Heart left ventricle (tissue), 16 donors: ENCODE results near the gene CMKLR1. TPM values are rescaled to one million over a fixed set of nuclear protein-coding genes. Genes with fewer than 3 reads are reported as not detected.

Source experiments
- ATAC-seq, 4 donors: fragments of 200-7000 bp; cut with Tn5 transposase; one replicate each; pipeline ENCODE4 v1.9.1; 2020 to 2022; ENCODE audit warnings: moderate library complexity in 4 of 4, mild to moderate bottlenecking in 3 of 4, moderate number of reproducible peaks in 1 of 4
- DNase-seq, 5 donors: peaks; one replicate each; pipeline ENCODE4 v3.0.0-alpha.2; 2020
- H3K27ac ChIP-seq, 12 donors: fragments of 200-600 bp; sonication (generic) in 4 of 12; one replicate each; pipeline versions ENCODE4 v1.5.0 to v1.8.0; 2016 to 2022; ENCODE audit warnings: mild to moderate bottlenecking in 2 of 12
- H3K27me3 ChIP-seq, 9 donors: fragments of 200-600 bp; sonication (generic) in 2 of 9; one replicate each; pipeline versions ENCODE4 v1.5.1 to v1.8.0; 2016 to 2022; ENCODE audit warnings: mild to moderate bottlenecking in 3 of 9
- H3K36me3 ChIP-seq, 9 donors: fragments of 200-600 bp; sonication (generic) in 2 of 9; one replicate each; pipeline versions ENCODE4 v1.5.0 to v1.8.0; 2018 to 2022; ENCODE audit warnings: mild to moderate bottlenecking in 2 of 9
- H3K4me1 ChIP-seq, 12 donors: fragments of 200-600 bp; sonication (generic) in 4 of 12; one replicate each; pipeline versions ENCODE4 v1.5.0 to v1.8.0; 2016 to 2022; ENCODE audit warnings: mild to moderate bottlenecking in 3 of 12
- H3K4me3 ChIP-seq, 12 donors: fragments of 200-600 bp; sonication (generic) in 4 of 12; one replicate each; pipeline versions ENCODE4 v1.5.0 to v1.8.0; 2017 to 2022; ENCODE audit warnings: mild to moderate bottlenecking in 9 of 12, moderate library complexity in 4 of 12
- H3K9me3 ChIP-seq, 12 donors: fragments of 200-600 bp; sonication (generic) in 4 of 12; one replicate each; pipeline versions ENCODE4 v1.5.0 to v1.8.0; 2016 to 2022; ENCODE audit warnings: mild to moderate bottlenecking in 1 of 12
- CTCF ChIP-seq, 12 donors: fragments of 200-600 bp; sonication (generic) in 4 of 12; IDR thresholded peaks; one replicate each; pipeline versions ENCODE4 v1.5.0 to v1.8.0; 2018 to 2022; ENCODE audit warnings: antibody characterized with exemption in 12 of 12, mild to moderate bottlenecking in 5 of 12
- POLR2A ChIP-seq, 2 donors: fragments of 450-650 bp; IDR thresholded peaks; one replicate each; pipeline ENCODE4 v1.6.1; 2017; ENCODE audit warnings: antibody characterized with exemption in 2 of 2, mild to moderate bottlenecking in 2 of 2, moderate library complexity in 2 of 2
- WGBS, 4 donors: extraction: QIAGEN DNeasy Blood & Tissue Kit in 2 of 4; methylation state at CpG; one replicate each; pipeline versions ENCODE4 v1.1.5 to v1.1.7; 2013 to 2018; 5-methylcytosine and 5-hydroxymethylcytosine counted together
- intact Hi-C, 10 donors: fragments of 100-400 bp; cut with DNase I; formaldehyde crosslinking; loops; one replicate each; pipeline versions ENCODE4 v1.11.1 to v1.14.2; 2022
- polyA plus RNA-seq, 2 donors: library from polyadenylated mRNA; stranded (reverse); fragments of 200-250 nt; gene quantifications; one replicate each; pipeline ENCODE4 v1.2.3, GENCODE V29; 2013
- total RNA-seq, 9 donors: library from RNA; depleted of rRNA in 2 of 9; stranded (reverse); fragments of >200 nt in 2 of 9; fragmentation: NEBNext Ultra II Directional in 3 of 9; extraction: Animal tissue kit (Norgen Biotek cat#: 25700) in 3 of 9; gene quantifications; one replicate each; pipeline versions ENCODE4 v1.1.0 to v1.2.4, GENCODE V29; 2016 to 2023
- donor health status: ischemic (EF 13 %, LVEDD 7.1; RV severe dilation, severe dysfunction).
- donor health status: healthy with polysubstance abuse.
- donor health status: DM: no; HTN: yes; CAD: no.
- donor health status: DM: no; HTN: no; CAD: no.
- donor health status: ischemic (EF 25% LVEDD 6.9; RV normal size, moderate dysfunction).
- donor health status: ischemic (EF 25% LVEDD 5.7; RV mildly dilated, moderate dysfunction).
- donor health status: healthy.
- donor health status: DM: yes; HTN: yes; CAD: no.
- donor health status: ischemic (EF 35%, LVEDD 5.7; RV mildly dilated, moderate dysfunction).
- donor health status: nonischemic (EF 11% LVEDD 7.7; RV severe dilation, severe dysfunction).
- donor health status: DM: yes; HTN: yes; CAD: no.
- donor health status: PGD.
- donor health status: ischemic (EF 29% LVEDD 5.4; RV normal size, mild dysfunction).
- donor health status: nonischemic (EF 23%, LVEDD 6.1; RV moderate dilation, normal function).

Gene CMKLR1
- total and polyA plus RNA-seq, 11 donors: 2.0 to 47.3 (median 7.0) TPM

- Histone ChIP-seq H3K4me1 (peaks cover 0 to 66% (median 9%) of the 10 kb centered on the region in 12 donors), H3K4me3 (no peak overlapping the region), H3K36me3 (peaks cover 0 to 35% (median 0%) of the 10 kb centered on the region in 9 donors), H3K9me3 (no peaks in the 10 kb centered on the region), H3K27ac (no peak overlapping the region), H3K27me3 (no peaks in the 10 kb centered on the region)
- TF ChIP-seq CTCF (IDR thresholded peaks at IDR 0.05) (no peak), POLR2A (IDR thresholded peaks at IDR 0.05) (no peak)
- no peak for DNase-seq
- no peak for ATAC-seq
- 88 to 95% (median 94%) methylated on average over 2 of the region's 2 CpGs for WGBS, 4 donors
- intact Hi-C loops: no loop called here
Measured at GRCh38 chr12:108322998-108323397, 16.1 kb downstream of the CMKLR1 start.

- ATAC-seq: no peak
- TF ChIP-seq POLR2A (IDR thresholded peaks at IDR 0.05) (no peak), CTCF (IDR thresholded peaks at IDR 0.05) (no peak)
- no peak overlapping the region for H3K4me3 ChIP-seq
Measured at GRCh38 chr12:108321688-108322087, 17.4 kb downstream of the CMKLR1 start.

GRCh38 chr12:108320507-108321293 is 18.4 kb downstream of the CMKLR1 start:
- H3K4me3 ChIP-seq: no peak overlapping the region
- H3K27ac ChIP-seq: peak overlapping the region in 1 of 12 donors; percentile 28
- H3K9me3 ChIP-seq: no peaks in the 10 kb centered on the region
- peaks cover 0 to 75% (median 0%) of the 10 kb centered on the region in 12 donors for H3K4me1 ChIP-seq
- TF ChIP-seq POLR2A (IDR thresholded peaks at IDR 0.05) (no peak), CTCF (IDR thresholded peaks at IDR 0.05) (no peak)
- H3K36me3 ChIP-seq: peaks cover 0 to 32% (median 0%) of the 10 kb centered on the region in 9 donors
- intact Hi-C loops: no loop called here
- no peaks in the 10 kb centered on the region for H3K27me3 ChIP-seq
- ATAC-seq (no peak), DNase-seq (no peak)
- WGBS, 4 donors: 33 to 53% (median 42%) methylated on average over 3 to 4 of the region's 4 CpGs

More at GRCh38 chr12:108321688-108322087, 17.4 kb downstream of the CMKLR1 start:
- H3K4me1 ChIP-seq: peaks cover 0 to 72% (median 0%) of the 10 kb centered on the region in 12 donors
- peaks cover 0 to 35% (median 0%) of the 10 kb centered on the region in 9 donors for H3K36me3 ChIP-seq
- no peaks in the 10 kb centered on the region for H3K27me3 ChIP-seq
- H3K27ac ChIP-seq: no peak overlapping the region
- intact Hi-C loops: no loop called here
- no peaks in the 10 kb centered on the region for H3K9me3 ChIP-seq
- DNase-seq: no peak

- ATAC-seq (no peak), DNase-seq (no peak)
- no peaks in the 10 kb centered on the region for H3K9me3 ChIP-seq
- no peaks in the 10 kb centered on the region for H3K27me3 ChIP-seq
- intact Hi-C loops: no loop called here
- H3K36me3 ChIP-seq: peaks cover 0 to 27% (median 0%) of the 10 kb centered on the region in 9 donors
- H3K27ac ChIP-seq: peak overlapping the region in 1 of 12 donors; percentile 29
- TF ChIP-seq CTCF (IDR thresholded peaks at IDR 0.05) (no peak), POLR2A (IDR thresholded peaks at IDR 0.05) (no peak)
- H3K4me3 ChIP-seq: no peak overlapping the region
- WGBS, 4 donors: 76 to 89% (median 85%) methylated on average over 2 of the region's 2 CpGs
- H3K4me1 ChIP-seq: peaks cover 0 to 75% (median 0%) of the 10 kb centered on the region in 12 donors
Measured at GRCh38 chr12:108319277-108320234, 19.6 kb downstream of the CMKLR1 start.
